AG10803 (cell line): Measurements from ENCODE around the gene PIK3R3.

Experiments used
- DNase-seq: peaks from one replicate; pipeline ENCODE4 v3.0.0; 2010; ENCODE audit warnings: low read depth
- H3K4me3 ChIP-seq: 2 replicates; pipeline ENCODE4 v1.5.1; 2011; ENCODE audit warnings: mild to moderate bottlenecking, low read length, control low read depth
- TF ChIP-seq, protein P1 (sequence below): conservative IDR thresholded peaks from 2 replicates; pipeline ENCODE4 v1.5.1; 2011; ENCODE audit warnings: mild to moderate bottlenecking, low read length, control low read depth, inconsistent platforms

The PIK3R3 gene

DNA sequence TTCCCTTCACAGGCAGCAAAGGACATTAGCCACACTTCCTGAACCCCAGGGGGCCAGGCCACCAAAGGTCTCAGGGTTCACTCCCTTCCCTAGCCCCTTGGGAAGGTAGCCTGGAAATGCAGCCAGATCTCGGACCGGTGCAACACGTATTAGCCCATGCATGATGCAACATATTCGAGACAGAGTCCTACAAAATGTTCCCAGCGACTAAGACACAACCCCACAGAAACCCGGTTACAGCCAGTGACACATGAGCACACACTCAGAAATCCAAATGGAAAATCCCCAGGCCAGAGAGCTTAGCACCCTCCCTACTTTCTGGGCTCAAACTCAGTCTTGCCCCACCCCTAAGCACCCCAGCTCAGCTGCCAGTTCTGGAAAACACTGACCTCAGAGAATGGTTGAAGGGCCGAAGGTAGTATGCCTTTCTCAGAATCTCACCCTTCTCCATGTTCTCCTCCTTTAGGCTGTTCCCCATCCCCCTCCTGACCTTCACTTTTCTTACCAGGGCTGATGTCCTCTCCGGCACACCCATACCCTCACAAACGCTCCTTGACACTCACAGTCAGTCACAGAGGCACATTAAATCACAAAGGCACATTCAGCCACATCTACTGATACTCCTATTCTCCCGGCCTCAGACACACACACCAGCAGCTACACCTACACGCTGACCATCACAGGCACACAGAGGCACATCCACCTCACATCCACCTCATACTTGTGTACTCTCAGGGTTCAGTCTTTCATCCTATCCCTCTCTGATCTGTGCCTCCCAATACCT lies 42.2 kb upstream of the PIK3R3 start, which contains the start of gene TSPAN1:
TSPAN1 (plus strand) TSS at position 640 of the 784 bp plus-strand sequence. CDS start 6,021 bp downstream, outside the sequence.
- TF ChIP-seq, protein P1, sequence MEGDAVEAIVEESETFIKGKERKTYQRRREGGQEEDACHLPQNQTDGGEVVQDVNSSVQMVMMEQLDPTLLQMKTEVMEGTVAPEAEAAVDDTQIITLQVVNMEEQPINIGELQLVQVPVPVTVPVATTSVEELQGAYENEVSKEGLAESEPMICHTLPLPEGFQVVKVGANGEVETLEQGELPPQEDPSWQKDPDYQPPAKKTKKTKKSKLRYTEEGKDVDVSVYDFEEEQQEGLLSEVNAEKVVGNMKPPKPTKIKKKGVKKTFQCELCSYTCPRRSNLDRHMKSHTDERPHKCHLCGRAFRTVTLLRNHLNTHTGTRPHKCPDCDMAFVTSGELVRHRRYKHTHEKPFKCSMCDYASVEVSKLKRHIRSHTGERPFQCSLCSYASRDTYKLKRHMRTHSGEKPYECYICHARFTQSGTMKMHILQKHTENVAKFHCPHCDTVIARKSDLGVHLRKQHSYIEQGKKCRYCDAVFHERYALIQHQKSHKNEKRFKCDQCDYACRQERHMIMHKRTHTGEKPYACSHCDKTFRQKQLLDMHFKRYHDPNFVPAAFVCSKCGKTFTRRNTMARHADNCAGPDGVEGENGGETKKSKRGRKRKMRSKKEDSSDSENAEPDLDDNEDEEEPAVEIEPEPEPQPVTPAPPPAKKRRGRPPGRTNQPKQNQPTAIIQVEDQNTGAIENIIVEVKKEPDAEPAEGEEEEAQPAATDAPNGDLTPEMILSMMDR, result no peak
- H3K4me3 ChIP-seq, result no peak within 1 kb of the TSS
- peak; percentile 66 for DNase-seq

DNA sequence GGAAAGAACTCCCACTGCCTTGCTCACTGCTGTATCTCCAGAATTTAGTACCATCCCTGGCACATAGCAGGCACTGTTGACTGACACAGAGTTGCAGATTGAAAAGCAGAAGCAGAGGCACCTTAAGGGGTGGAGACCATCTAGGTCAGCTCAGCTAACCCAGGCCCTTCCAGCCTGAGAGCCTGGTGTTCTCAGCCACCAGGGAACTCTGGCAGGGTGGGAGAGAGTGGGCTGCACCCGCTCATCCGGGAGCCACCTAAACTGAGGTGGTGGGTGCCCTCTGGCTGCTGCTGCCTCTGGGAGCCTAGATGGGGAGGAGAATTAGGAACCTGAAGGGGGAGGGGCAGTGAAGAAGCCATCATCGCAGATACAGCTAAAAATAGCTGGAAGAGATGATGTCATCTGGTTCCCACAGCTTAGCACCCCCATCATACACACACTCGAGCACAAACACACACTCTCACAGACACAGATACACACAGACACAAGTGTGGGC lies 41.0 kb upstream of the PIK3R3 start:
- TF ChIP-seq, protein P1, result no peak
- peak; percentile 36 for DNase-seq
- no peak overlapping the region for H3K4me3 ChIP-seq

DNA sequence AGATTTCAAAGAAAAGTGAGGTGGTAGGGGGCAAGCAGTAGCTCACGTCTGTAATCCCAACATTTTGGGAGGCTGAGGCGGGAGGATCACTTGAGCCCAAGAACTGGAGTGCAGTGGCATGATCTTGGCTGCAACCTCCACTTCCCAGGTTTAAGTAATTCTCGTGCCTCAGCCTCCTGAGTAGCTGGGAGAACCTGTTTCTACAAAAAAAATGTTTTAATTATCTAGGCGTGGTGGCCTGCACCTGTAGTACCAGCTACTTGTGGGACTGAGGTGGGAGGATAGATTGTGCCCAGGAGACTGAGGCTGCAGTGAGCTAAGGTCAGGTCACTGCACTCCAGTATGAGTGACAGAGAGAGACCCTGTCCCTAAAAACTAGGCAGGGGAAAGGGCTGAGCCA lies 39.9 kb upstream of the PIK3R3 start:
- no peak for DNase-seq
- H3K4me3 ChIP-seq, result no peak overlapping the region
- TF ChIP-seq, protein P1, result no peak

DNA sequence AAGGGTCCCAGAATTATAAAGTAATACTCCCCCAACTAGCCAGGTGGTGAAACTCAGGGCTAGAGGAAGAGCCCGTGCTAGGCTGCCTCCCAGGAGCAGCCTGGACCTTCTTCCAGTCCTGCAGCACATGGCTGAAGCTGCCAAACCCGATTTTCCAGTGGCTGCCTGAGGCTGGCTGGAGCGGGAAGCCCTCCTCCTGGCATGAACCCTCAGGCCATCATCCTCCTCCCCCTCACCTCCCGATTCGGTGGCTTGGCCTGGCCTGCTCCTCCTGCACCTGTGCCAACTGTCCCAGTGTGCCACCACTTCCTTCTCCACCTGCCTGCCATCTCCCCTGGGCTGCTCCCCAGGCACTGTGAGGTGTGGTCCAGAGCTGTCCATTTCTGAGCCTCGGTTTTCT lies 39.4 kb upstream of the PIK3R3 start:
- DNase-seq, result no peak
- TF ChIP-seq, protein P1, result no peak
- no peak overlapping the region for H3K4me3 ChIP-seq

DNA sequence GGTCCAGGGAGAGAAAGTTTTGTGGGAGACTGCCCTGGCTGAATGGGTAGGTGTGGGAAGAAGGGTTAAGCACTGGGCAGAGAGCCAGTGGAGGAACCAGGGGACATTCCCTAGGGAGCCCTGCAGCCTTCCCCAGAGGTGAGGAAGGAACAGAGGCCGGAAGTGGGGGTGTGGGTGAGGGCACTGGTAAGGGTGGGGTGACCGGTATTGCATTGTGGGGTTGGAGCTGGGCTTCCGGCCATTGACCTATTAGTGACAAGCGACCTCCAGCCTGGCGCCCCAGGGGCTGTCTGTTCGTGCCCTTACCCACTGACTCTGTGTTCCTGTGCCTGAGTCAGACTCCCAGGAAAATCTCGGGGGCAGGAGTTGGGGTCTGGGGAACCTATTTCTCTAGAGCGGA lies 38.9 kb upstream of the PIK3R3 start:
- no peak overlapping the region for H3K4me3 ChIP-seq
- DNase-seq, result no peak
- TF ChIP-seq, protein P1, result no peak

DNA sequence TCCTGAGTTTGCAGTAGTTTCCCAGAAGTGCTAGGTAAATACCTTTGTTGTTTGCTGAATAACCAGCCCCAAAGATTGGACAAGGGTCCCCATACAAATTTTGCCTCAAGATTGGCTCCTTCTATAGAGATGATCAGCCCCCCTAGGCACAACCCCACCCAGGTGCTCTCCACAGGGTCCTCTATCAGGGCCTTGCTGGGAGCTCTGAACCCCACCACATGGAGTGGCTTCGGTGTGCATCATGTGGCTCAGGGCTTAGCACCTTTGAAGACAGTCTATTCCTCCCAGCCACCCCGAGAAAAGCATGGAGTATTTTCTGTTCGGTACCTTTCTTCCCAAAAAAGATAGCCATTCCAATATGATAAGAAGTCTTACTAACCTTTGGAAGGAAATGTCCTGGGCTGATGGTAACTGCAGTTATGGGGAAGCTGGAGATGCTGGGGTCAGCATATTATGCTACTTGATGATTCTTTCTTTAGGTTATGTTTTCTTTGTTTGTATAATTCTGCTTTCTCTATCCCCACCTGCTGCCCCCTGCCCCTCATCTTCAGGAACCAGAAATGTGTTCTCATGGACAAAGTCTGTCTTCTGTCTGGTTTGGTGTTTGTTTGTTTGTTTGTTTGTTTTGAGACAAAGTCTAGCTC lies 37.5 kb upstream of the PIK3R3 start:
- DNase-seq, result no peak
- TF ChIP-seq, protein P1, result no peak
- H3K4me3 ChIP-seq, result no peak overlapping the region
